ENCODE results near the gene TMEM170A.

DNA sequence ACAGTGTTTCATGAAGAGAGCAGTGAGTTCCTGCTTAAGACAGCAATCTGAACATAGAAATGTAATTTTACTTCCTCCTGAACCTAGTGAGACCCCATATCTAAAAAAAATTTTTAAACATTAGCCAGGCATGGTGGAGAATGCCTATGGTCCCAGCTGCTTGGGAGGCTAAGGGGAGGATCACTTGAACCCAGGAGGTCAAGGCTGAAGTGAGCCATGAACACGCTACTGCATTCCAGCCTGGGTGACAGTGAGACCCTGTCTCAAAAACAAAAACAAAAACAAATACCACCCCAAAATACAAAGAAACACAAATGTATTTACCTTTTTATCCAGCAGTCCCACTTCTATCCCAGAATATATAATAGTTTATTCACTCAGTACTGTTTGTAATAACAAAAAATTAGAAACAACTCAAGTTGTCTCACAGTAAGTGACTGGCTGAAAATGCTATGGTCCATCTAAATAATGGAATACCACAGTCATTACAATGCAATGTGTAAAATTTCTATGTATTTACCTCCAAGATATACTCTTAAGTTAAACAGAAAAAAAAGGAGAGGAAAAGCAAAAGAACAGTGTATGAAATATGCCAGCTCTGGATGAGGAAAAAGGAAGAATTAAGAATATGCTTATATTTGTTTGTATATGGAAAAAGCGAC is 47.5 kb downstream of the TMEM170A start:
- no peak for TF ChIP-seq CTCF (IDR thresholded peaks at IDR 0.05)
- TF ChIP-seq POLR2AphosphoS5 (IDR thresholded peaks at IDR 0.05), result no peak
- no peak for TF ChIP-seq POLR2A (IDR thresholded peaks at IDR 0.05)

Measured in prostate gland (tissue), 2 donors.